ENCODE data around the gene EBNA1BP2. TPM values are rescaled to one million over a fixed set of nuclear protein-coding genes. Genes with fewer than 3 reads are reported as not detected.
A peak's percentile ranks its signal among the peaks of the same experiment; 100 is the strongest.
"Not testable (repeated sequence)": the region's sequence is repeated elsewhere in the genome, so short reads cannot be mapped to it uniquely, and the experiment has no call there.

The EBNA1BP2 gene
- total RNA-seq, 2 experiments from 2014 or later = 34.5 to 40.0 TPM

DNA sequence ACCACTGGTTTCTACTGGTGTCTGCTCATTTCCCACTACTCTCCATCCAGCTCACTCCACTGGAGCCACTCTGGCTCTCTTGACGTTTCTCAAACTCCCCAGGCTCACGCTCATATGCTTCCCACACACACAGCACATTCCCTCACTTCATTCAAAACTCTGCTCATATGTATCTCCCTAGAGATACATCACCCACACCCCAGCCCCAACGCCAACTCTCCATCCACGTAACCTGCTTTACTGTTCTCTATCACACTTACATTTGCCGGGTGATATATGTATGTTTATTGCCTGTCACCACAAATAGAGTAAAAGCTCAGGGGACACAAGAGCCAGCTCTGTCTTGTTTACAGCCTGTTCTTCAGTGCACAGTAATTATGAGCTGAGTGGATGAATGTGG is 22.2 kb downstream of the EBNA1BP2 start:
- POLR2A ChIA-PET = no interaction called here
- H3K4me3 Mint-ChIP-seq = no peak overlapping the region
- DNase-seq = no peak
- no peaks in the 10 kb centered on the region for H3K9me3 Mint-ChIP-seq
- peaks cover 54% of the 10 kb centered on the region for H3K27me3 Mint-ChIP-seq
- no peak for ATAC-seq (ENCODE audit: low read depth)
- H3K36me3 Mint-ChIP-seq = no peaks in the 10 kb centered on the region
- no peak overlapping the region for H3K27ac Mint-ChIP-seq
- H3K4me1 Mint-ChIP-seq = peaks cover 6% of the 10 kb centered on the region

DNA sequence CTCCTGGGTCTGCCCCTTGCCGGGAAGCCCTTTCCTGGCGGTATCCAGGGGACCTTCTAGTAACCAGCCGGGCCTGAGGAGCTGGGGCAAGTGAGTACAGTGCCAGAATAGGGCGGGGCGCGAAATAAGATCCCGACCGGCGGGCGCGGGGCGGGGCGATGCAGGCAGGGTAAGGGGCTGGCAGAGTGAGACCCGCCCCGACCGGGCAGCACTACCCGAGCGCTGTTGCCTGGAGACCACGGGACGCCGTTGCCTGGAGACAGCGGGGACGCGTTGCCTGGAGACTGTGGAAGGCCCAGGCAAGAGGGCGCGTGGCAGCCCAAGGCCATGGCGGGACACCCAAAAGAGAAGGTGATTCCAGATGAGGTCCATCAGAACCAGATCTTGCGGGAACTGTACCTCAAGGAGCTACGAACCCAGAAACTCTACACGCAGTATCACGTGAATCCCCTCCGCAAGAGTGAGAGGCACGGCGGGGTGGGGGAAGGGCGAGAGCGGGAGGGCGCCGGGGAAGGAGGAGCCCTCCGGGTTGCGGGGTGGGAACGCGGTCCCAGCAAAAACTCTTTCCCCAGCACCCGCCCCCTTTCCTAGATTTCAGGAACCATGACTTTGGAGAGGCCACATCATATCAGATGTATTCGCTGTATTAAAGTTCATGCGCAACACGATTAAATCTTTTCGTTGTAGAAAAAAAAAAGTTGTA is 24.3 kb downstream of the EBNA1BP2 start:
- Mint-ChIP-seq H3K27me3 (peaks cover 64% of the 10 kb centered on the region), H3K4me3 (peak overlapping the region; percentile 38), H3K36me3 (no peaks in the 10 kb centered on the region), H3K9me3 (no peaks in the 10 kb centered on the region), H3K27ac (no peak overlapping the region), H3K4me1 (peaks cover 6% of the 10 kb centered on the region)
- POLR2A ChIA-PET = no interaction called here
- no peak for ATAC-seq (ENCODE audit: low read depth)
- DNase-seq = peak; percentile 51

DNA sequence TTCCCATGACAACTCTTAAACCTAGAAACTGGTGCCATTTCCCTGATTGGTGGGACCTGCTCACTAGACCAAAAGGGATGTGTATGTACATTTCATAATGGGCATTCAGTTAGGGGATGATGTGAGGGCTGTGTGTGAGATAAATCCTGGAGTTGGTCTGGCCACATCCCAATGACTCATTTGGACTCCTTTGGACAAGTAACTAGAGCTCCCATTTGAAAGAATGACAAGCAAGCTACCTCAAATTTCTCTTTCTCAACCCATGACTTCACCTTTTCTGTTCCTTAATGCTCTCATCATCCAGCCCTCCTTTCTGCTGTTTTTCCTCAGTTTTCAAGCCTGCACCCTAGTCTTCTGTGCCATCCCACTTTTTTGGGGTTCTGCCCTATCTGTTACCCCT is 27.9 kb downstream of the EBNA1BP2 start:
- POLR2A ChIA-PET = no interaction called here
- Mint-ChIP-seq H3K27ac (no peak overlapping the region), H3K27me3 (peaks cover 61% of the 10 kb centered on the region), H3K36me3 (no peaks in the 10 kb centered on the region), H3K9me3 (peaks cover 4% of the 10 kb centered on the region), H3K4me3 (no peak overlapping the region), H3K4me1 (peaks cover 5% of the 10 kb centered on the region)
- no peak for DNase-seq
- no peak for ATAC-seq (ENCODE audit: low read depth)

DNA sequence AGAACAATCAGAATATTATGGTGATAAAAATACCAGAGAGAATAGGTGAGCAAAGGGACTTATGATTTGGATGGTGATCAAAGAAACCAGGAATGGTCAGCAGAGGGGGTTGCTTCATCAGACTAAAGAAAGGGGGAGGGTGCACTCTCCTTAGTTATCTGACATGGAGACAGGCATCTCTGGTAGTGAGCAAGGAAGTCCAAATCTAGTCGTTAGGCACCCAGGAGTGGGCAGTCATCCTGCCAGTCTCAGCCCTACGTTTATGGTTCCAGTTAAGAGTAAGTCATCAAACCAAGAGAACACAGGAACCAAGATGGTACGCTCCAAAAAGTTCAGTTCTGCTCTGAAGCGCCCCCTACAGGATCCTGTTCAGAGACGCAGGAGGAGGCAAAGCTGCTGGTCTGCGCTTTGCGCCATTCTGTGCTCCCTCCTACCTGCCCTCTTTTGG is 28.6 kb downstream of the EBNA1BP2 start:
- Mint-ChIP-seq H3K4me3 (no peak overlapping the region), H3K4me1 (peaks cover 4% of the 10 kb centered on the region), H3K9me3 (peaks cover 4% of the 10 kb centered on the region), H3K27me3 (peaks cover 54% of the 10 kb centered on the region), H3K27ac (no peak overlapping the region), H3K36me3 (no peaks in the 10 kb centered on the region)
- ATAC-seq (ENCODE audit: low read depth) (no peak), DNase-seq (no peak)
- POLR2A ChIA-PET = no interaction called here

DNA sequence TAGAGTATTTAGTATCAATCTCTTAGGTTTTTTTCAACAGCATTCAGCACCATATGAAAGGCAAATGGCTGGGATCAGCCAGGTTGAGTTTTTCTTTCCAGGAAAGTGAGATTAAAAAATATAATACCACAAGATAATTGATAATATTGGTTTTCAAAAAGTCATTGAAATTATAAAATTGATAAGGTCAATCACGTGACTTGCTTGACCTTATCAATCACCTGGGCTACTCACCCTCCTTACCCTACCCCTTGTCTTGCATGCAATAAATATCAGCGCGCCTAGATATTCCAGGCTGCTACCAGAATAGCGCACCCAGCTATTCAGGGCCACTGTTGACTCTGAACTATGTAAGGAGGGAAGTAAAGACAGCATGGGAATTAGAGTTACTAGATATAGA is 31.5 kb downstream of the EBNA1BP2 start:
- Mint-ChIP-seq H3K27ac (peak overlapping the region; percentile 46), H3K4me1 (no peaks in the 10 kb centered on the region), H3K27me3 (peaks cover 27% of the 10 kb centered on the region), H3K36me3 (no peaks in the 10 kb centered on the region), H3K9me3 (peaks cover 4% of the 10 kb centered on the region), H3K4me3 (no peak overlapping the region)
- no peak for ATAC-seq (ENCODE audit: low read depth)
- POLR2A ChIA-PET = no interaction called here
- DNase-seq = no peak

DNA sequence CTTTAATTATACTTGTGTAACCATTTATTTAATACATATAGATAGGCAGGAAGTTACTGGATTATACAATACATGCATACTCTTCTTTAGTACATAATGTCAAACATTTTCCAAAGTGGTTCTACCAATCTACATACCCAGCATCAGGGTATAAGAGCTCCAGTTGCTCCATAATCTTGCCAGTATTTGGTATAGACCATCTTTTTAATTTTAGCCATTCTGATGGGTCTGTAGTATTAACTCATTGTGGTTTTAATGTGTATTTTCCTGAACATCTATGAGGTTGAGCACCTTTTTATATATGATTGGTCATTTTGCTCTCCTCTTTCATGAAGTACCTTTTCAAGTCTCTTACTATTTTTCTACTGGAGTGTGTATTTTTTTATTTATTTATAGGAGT is 32.1 kb downstream of the EBNA1BP2 start:
- DNase-seq = no peak
- Mint-ChIP-seq H3K9me3 (peaks cover 4% of the 10 kb centered on the region), H3K4me3 (no peak overlapping the region), H3K27me3 (peaks cover 21% of the 10 kb centered on the region), H3K4me1 (no peaks in the 10 kb centered on the region), H3K27ac (no peak overlapping the region), H3K36me3 (no peaks in the 10 kb centered on the region)
- POLR2A ChIA-PET = no interaction called here
- no peak for ATAC-seq (ENCODE audit: low read depth)

DNA sequence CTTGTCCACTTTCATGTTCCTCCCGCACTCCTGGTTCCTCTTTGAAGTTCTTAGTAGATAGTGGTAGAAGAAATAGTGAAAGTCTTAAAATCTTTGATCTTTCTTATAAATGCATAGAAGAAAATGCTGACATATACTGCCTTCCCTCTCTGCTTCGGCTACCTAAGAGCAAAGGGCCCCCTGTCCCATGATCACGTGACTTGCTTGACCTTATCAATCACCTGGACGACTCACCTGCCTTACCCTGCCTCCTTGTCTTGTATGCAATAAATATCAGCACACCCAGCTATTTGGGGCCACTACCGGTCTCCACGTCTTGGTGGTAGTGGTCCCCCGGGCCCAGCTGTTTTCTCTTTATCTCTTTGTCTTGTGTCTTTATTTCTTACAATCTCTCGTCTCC is 32.8 kb downstream of the EBNA1BP2 start:
- H3K27me3 Mint-ChIP-seq = peaks cover 16% of the 10 kb centered on the region
- POLR2A ChIA-PET; H3K4me1 Mint-ChIP-seq; H3K27ac Mint-ChIP-seq; H3K4me3 Mint-ChIP-seq; H3K36me3 Mint-ChIP-seq; ATAC-seq (ENCODE audit: low read depth); DNase-seq; H3K9me3 Mint-ChIP-seq: not testable (repeated sequence)

DNA sequence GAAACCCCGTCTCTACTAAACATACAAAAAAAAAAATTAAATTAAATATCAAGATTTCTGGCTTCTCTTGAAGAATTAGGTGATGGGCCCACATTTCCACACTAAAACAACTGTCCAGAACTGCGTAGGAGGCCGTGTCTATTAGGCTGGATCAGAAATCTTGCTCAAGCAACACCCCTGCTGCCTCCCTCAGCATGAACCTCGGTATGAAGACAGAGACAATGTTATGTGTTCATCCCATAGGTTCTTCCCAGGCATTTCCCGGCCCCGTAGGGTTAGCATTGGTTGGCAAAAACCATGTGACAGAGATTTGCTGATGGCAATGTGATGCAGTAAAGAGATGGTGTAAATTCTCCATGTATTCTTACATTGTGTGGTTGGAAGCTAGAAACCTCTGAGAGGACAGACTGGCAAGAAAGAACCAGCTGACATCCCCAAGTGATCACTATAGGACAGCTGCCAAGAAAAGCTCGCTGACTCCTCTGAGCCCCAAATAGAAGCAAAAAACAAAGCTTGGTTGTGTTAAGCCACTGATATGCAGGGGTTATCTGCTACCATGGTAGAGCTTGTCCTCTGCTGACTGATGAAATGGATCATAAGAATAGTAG is 34.5 kb downstream of the EBNA1BP2 start:
- no peaks in the 10 kb centered on the region for H3K36me3 Mint-ChIP-seq
- ATAC-seq (ENCODE audit: low read depth) = no peak
- no peak for DNase-seq
- no peak overlapping the region for H3K27ac Mint-ChIP-seq
- H3K4me3 Mint-ChIP-seq = no peak overlapping the region
- H3K9me3 Mint-ChIP-seq = peaks cover 4% of the 10 kb centered on the region
- POLR2A ChIA-PET = no interaction called here
- no peaks in the 10 kb centered on the region for H3K4me1 Mint-ChIP-seq
- peaks cover 25% of the 10 kb centered on the region for H3K27me3 Mint-ChIP-seq

DNA sequence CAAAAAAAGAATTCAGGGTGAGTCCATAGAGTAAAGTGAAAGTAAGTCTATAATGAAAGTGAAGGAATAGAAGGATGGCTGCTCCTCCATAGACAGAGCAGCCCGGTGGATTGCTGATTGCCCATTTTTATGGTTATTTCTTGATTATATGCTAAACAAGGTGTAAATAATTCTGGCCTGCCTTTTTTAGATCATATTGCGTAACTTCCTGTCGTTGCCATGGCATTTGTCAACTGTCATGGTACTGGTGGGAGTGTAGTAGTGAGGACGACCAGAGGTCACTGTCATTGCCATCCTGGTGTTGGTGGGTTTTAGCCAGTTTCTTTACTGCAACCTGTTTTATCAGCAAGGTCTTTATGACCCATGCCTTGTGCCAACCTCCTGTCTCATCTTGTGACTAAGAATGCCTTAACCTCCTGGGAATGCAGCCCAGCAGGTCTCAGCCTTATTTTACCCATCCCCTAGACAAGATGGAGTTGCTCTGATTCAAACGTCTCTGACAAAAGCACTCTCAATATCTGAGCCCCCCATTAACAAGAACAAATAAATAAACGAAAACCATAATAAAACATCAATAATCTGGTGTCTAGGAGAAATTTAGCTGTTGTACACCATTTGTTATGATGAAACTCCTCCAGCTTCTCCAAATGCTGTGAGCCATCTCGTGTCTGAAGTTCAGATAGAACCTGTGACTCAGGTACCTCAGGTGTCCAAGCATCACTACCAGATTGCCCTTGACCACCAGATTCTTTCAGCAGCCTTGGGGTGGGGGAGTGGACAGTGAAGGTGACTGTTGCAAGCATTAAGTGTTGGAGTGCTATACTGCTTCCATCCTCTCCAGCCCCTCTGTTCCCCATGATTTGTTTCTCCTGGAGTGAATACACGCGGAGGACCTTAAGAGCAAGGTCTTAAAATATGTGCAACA is 36.0 kb downstream of the EBNA1BP2 start:
- ATAC-seq (ENCODE audit: low read depth) (no peak), DNase-seq (no peak)
- POLR2A ChIA-PET = no interaction called here
- no peaks in the 10 kb centered on the region for H3K4me1 Mint-ChIP-seq
- no peak overlapping the region for H3K27ac Mint-ChIP-seq
- H3K9me3 Mint-ChIP-seq = peaks cover 4% of the 10 kb centered on the region
- H3K36me3 Mint-ChIP-seq = no peaks in the 10 kb centered on the region
- H3K4me3 Mint-ChIP-seq = no peak overlapping the region
- H3K27me3 Mint-ChIP-seq = peaks cover 28% of the 10 kb centered on the region

DNA sequence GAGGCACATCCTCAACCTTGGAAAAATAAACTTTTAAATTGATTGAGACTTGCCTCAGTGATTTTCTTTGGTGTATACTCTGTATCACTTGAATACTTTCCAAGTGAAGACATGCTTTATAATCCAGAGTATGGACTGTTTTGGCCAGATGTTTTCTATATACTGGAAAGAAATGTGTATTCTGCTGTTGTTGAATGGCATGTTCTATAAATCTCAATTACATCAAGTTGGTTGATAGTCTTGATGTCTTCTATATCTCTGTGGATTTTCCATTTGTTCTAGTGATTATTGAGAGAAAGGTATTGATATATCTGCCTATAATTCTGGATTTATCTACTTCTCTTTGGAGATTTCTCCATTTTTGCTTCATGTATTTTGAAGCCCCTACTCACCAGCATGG is 37.5 kb downstream of the EBNA1BP2 start:
- no peaks in the 10 kb centered on the region for H3K36me3 Mint-ChIP-seq
- no peak overlapping the region for H3K27ac Mint-ChIP-seq
- POLR2A ChIA-PET = no interaction called here
- H3K4me1 Mint-ChIP-seq = no peaks in the 10 kb centered on the region
- H3K4me3 Mint-ChIP-seq = no peak overlapping the region
- H3K9me3 Mint-ChIP-seq = peaks cover 1% of the 10 kb centered on the region
- ATAC-seq (ENCODE audit: low read depth) (no peak), DNase-seq (no peak)
- peaks cover 29% of the 10 kb centered on the region for H3K27me3 Mint-ChIP-seq

DNA sequence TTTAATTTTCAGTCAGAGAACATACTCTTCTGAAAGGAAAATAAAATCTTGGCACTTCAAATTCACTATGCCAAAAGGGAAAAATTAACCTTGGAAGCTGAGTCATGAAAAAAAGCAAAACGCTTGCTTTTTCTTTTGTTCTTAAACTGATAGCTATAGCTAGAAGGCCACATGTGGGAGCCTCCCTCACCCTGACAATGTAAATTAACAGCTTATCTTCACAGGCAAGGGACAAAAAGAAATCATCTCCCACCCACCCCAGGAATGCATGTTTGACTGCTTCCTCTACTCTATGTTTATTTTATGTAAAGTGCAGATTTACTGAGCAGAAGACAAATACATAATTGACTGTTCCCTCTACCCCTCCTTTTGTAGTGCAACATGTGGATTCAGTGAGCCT is 38.0 kb downstream of the EBNA1BP2 start:
- ATAC-seq (ENCODE audit: low read depth) (no peak), DNase-seq (no peak)
- Mint-ChIP-seq H3K9me3 (no peaks in the 10 kb centered on the region), H3K4me1 (no peaks in the 10 kb centered on the region), H3K4me3 (no peak overlapping the region), H3K36me3 (no peaks in the 10 kb centered on the region), H3K27me3 (peaks cover 31% of the 10 kb centered on the region), H3K27ac (no peak overlapping the region)
- POLR2A ChIA-PET = no interaction called here

DNA sequence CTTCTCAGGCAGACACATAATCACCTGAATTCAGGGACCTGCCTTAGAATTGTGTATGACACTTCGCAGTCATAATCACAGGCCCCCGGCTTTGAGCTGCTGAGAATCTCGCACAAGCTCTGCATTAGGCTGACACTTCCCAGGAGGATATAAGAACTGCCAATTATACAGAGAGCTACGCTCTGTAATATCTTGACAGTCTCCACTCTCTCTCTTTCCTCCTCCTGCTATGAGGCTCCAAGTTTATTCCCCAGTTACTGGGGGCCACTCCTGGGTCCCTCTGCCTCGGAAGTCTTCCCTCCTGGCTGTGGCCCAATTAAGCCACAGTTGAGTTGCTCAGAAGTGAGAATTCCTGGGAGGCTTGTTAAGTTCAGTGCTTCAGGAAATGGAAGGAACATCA is 42.7 kb downstream of the EBNA1BP2 start:
- no peaks in the 10 kb centered on the region for H3K4me1 Mint-ChIP-seq
- H3K9me3 Mint-ChIP-seq = no peaks in the 10 kb centered on the region
- DNase-seq (no peak), ATAC-seq (ENCODE audit: low read depth) (no peak)
- H3K27me3 Mint-ChIP-seq = peaks cover 58% of the 10 kb centered on the region
- no peak overlapping the region for H3K4me3 Mint-ChIP-seq
- no peaks in the 10 kb centered on the region for H3K36me3 Mint-ChIP-seq
- POLR2A ChIA-PET = no interaction called here
- H3K27ac Mint-ChIP-seq = no peak overlapping the region

DNA sequence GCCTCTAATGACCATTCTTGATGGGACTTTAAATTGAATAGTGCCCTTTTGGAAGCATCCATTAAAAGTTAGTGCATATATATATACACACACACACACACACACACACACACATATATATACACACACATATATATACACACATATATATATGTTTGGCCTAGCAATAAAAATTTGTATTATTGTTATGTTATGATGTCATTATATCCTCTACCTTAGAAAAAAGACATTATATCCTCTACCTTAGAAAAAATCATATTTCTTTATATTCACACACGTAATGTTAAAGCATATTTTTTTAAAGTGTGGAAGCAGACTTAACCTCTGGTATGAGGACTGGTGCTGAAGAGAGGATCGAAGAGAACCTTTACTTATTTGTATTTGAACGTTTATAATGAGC is 43.3 kb downstream of the EBNA1BP2 start:
- POLR2A ChIA-PET = no interaction called here
- Mint-ChIP-seq H3K36me3 (no peaks in the 10 kb centered on the region), H3K27ac (no peak overlapping the region), H3K4me3 (no peak overlapping the region), H3K9me3 (no peaks in the 10 kb centered on the region), H3K27me3 (peaks cover 57% of the 10 kb centered on the region), H3K4me1 (no peaks in the 10 kb centered on the region)
- DNase-seq = no peak
- no peak for ATAC-seq (ENCODE audit: low read depth)

DNA sequence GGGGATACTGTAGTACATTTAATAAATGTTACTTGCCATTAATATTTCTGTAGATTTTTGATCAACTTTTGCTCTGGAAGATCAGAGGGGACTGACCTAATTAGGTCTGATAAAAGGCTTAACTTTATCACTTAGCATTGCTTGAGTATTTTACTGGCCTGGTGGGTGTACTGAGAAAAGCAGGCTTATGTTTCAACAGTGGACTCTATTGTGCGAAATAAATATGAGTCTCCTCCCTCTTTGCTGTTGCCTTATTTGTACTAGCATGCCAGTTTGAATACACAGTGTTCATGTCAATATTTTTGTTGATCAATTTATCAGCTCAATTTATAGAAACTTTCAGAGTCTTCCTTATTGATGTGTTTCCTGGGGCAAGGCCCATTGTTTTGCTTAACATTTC is 49.1 kb downstream of the EBNA1BP2 start:
- no peak for DNase-seq
- Mint-ChIP-seq H3K27me3 (peaks cover 37% of the 10 kb centered on the region), H3K4me3 (no peak overlapping the region), H3K4me1 (peaks cover 1% of the 10 kb centered on the region), H3K27ac (no peak overlapping the region), H3K36me3 (no peaks in the 10 kb centered on the region), H3K9me3 (peaks cover 2% of the 10 kb centered on the region)
- no peak for ATAC-seq (ENCODE audit: low read depth)
- POLR2A ChIA-PET = no interaction called here
